RWPE2 (cell line): ENCODE data around the gene BAG5.

ENCODE experiments used
- ATAC-seq: fragments of 200-7000 bp; cut with Tn5 transposase; 3 replicates; pipeline ENCODE4 v1.9.1; 2021; ENCODE audit warnings: low read depth
- DNase-seq: peaks from one replicate; pipeline ENCODE4 v3.0.0-alpha.2; 2020; ENCODE audit warnings: low spot score
- H3K27ac ChIP-seq: fragments of 450-650 bp; 2 replicates; pipeline ENCODE4 v1.5.1; 2017; ENCODE audit warnings: mild to moderate bottlenecking; ENCODE audit not compliant: poor library complexity, severe bottlenecking
- H3K27me3 ChIP-seq: fragments of 250-450 bp; sonication (Bioruptor Pico); 2 replicates; pipeline ENCODE4 v1.5.1; 2021; ENCODE audit warnings: mild to moderate bottlenecking, moderate library complexity; ENCODE audit not compliant: insufficient read depth, poor library complexity, severe bottlenecking
- H3K36me3 ChIP-seq: fragments of 250-450 bp; sonication (Bioruptor Pico); 2 replicates; pipeline ENCODE4 v1.5.1; 2020; ENCODE audit warnings: low read depth, mild to moderate bottlenecking, moderate library complexity
- H3K4me1 ChIP-seq: fragments of 250-450 bp; sonication (Bioruptor Pico); 2 replicates; pipeline ENCODE4 v1.5.1; 2021; ENCODE audit warnings: mild to moderate bottlenecking, moderate library complexity; ENCODE audit not compliant: insufficient read depth, poor library complexity, severe bottlenecking
- H3K4me3 ChIP-seq: fragments of 250-450 bp; sonication (Bioruptor Pico); 2 replicates; pipeline ENCODE4 v1.5.1; 2021; ENCODE audit warnings: mild to moderate bottlenecking, moderate library complexity; ENCODE audit not compliant: severe bottlenecking
- H3K9me3 ChIP-seq: fragments of 250-450 bp; sonication (Bioruptor Pico); 2 replicates; pipeline ENCODE4 v1.5.1; 2021; ENCODE audit warnings: mild to moderate bottlenecking, moderate library complexity; ENCODE audit not compliant: severe bottlenecking
- CTCF ChIP-seq: fragments of 450-650 bp; IDR thresholded peaks from one replicate; pipeline ENCODE4 v1.5.1; 2017; ENCODE audit warnings: mild to moderate bottlenecking, moderate library complexity; ENCODE audit not compliant: poor library complexity, severe bottlenecking

The BAG5 gene

DNA sequence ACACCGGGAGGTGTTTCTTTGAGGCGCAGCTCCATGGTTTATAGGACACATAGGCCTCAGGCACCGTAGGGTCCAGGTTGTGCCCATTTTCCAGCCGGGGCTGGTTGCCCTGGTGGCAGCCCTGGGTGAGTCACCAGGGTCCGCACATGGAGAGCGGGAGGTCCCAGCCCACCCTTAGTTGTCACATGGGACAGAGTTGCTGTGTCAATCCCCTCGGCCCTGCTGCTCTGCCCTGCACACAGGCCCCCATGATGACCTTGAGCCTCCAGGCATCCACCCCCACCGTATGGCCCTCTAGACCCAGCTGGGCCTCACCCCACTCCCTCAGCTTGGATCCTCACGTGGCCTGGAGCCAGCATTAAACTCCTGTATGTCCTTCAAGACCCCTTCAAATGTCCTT, 25.8 kb downstream of the BAG5 start:
- H3K27ac ChIP-seq: no peak overlapping the region
- H3K4me3 ChIP-seq: no peak overlapping the region
- H3K9me3 ChIP-seq: no peaks in the 10 kb centered on the region
- no peaks in the 10 kb centered on the region for H3K27me3 ChIP-seq
- H3K4me1 ChIP-seq: peaks cover 24% of the 10 kb centered on the region
- DNase-seq (no peak), ATAC-seq (no peak)
- TF ChIP-seq CTCF: no peak
- no peaks in the 10 kb centered on the region; the same call in 1 of the 2 replicates for H3K36me3 ChIP-seq

GRCh38 chr14:103535891-103536565, 26.4 kb downstream of the BAG5 start:
- Histone ChIP-seq H3K36me3 (peaks cover 1% of the 10 kb centered on the region), H3K4me3 (no peak overlapping the region), H3K4me1 (peaks cover 17% of the 10 kb centered on the region), H3K9me3 (no peaks in the 10 kb centered on the region), H3K27ac (no peak overlapping the region), H3K27me3 (no peaks in the 10 kb centered on the region)
- ATAC-seq (no peak), DNase-seq (no peak)
- no peak for TF ChIP-seq CTCF

DNA sequence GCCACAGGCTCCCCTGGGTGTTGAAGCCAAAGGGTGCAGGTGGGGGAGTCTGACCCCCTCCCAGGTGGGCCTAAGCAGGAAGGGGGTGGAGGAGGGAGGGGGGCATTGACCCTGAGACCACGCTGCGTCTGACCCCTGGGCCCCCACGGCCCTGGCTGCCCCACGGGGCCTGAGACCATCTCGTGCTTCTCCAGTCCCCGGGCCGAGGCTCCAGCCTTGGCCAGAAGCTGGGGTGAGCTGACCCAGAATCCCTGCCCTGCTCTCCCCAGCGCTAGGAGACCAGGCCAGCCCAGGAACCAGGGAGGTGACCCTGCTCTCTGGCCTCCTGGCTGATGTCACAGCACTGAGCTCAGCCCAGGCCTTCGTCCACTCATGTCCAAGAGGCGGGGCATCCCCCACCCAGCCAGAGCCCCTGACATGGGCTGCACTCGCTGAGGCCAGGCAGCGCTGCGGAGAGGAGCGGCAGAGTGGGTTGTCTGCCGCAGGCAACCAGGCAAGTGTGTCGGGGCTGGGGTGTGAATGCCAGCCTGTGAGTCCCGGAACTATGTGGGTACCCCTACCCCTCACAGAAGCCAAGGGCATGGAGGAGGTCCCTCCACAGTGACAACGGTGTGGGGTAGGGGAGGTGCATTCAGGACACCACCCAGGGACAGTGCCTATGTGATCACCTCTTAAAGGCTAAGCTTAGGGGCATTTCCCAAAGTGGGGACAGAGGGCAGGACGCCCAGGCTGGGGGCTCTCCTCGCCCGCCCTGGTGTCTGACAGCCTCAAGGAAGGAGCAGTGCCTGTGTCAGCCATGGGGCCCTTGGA, 27.2 kb downstream of the BAG5 start:
- no peaks in the 10 kb centered on the region for H3K9me3 ChIP-seq
- TF ChIP-seq CTCF: no peak
- ATAC-seq: no peak
- no peak for DNase-seq
- H3K27me3 ChIP-seq: no peaks in the 10 kb centered on the region
- peaks cover 11% of the 10 kb centered on the region for H3K4me1 ChIP-seq
- H3K4me3 ChIP-seq: no peak overlapping the region
- H3K27ac ChIP-seq: no peak overlapping the region
- H3K36me3 ChIP-seq: peaks cover 9% of the 10 kb centered on the region

DNA sequence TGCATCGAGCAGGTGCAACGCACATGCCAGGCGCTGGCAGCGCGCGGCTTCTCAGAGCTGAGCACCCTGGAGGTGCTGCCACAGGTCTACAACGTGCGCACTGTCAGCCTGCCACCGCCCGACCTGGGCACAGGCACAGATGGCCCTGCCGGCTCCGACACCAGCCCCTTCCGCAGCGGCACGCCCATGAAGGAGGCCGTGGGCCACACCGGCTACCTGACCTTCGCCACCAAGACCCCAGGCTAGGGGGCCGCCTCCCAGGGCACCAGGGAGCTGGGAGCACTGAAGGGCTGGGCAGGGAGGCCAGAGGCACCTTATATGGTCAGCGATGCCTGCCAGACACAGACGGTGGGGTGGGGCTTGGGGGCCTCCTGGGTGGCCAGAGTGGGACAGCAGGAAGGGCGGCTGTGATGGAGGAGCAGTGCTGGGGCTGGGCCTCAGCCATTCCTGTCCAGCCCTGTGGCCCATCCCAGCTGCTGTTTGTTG, 27.8 kb downstream of the BAG5 start:
- no peak for ATAC-seq
- no peaks in the 10 kb centered on the region for H3K9me3 ChIP-seq
- H3K4me1 ChIP-seq: peaks cover 9% of the 10 kb centered on the region
- no peaks in the 10 kb centered on the region for H3K27me3 ChIP-seq
- TF ChIP-seq CTCF: no peak
- H3K27ac ChIP-seq: no peak overlapping the region
- H3K4me3 ChIP-seq: no peak overlapping the region
- no peak for DNase-seq
- H3K36me3 ChIP-seq: peaks cover 12% of the 10 kb centered on the region
